SU-DHL-6 (cell line): ENCODE results near the gene PLXNB2.
A peak's percentile ranks its signal among the peaks of the same experiment; 100 is the strongest.

ENCODE experiments used
- H2AFZ ChIP-seq: fragments of 200-600 bp; sonication (generic); 2 replicates; pipeline ENCODE4 v1.6.1; 2014; ENCODE audit warnings: low read depth, mild to moderate bottlenecking, moderate library complexity, mixed read lengths, antibody characterized with exemption, low read length; ENCODE audit not compliant: severe bottlenecking
- H3F3A ChIP-seq: fragments of 200-600 bp; shearing (Covaris generic); 2 replicates; pipeline ENCODE4 v1.6.0; 2016; ENCODE audit warnings: antibody characterized with exemption, mild to moderate bottlenecking; ENCODE audit not compliant: insufficient read depth
- H3K27ac ChIP-seq: fragments of 200-600 bp; sonication (generic); 2 replicates; pipeline ENCODE4 v1.5.1; 2016; ENCODE audit warnings: low read depth, mild to moderate bottlenecking, low read length, moderate library complexity, mixed read lengths
- H3K27me3 ChIP-seq: fragments of 200-600 bp; sonication (generic), shearing (Covaris generic); 2 replicates; pipeline ENCODE4 v1.6.0; 2014; ENCODE audit warnings: mild to moderate bottlenecking, low read length
- H3K36me3 ChIP-seq: fragments of 200-600 bp; sonication (generic); 2 replicates; pipeline ENCODE4 v1.6.1; 2014; ENCODE audit warnings: mild to moderate bottlenecking, low read length, mixed read lengths
- H3K4me2 ChIP-seq: fragments of 300-600, 200-600 bp; shearing (Covaris generic), sonication (generic); 2 replicates; pipeline ENCODE4 v1.6.0; 2014; ENCODE audit warnings: low read length, low read depth, mild to moderate bottlenecking; ENCODE audit not compliant: poor library complexity, severe bottlenecking
- H3K4me3 ChIP-seq: fragments of 200-600 bp; sonication (generic); 2 replicates; pipeline ENCODE4 v1.5.1; 2014; ENCODE audit warnings: antibody characterized with exemption, low read length, mild to moderate bottlenecking, mixed read lengths; ENCODE audit not compliant: insufficient read depth, poor library complexity, severe bottlenecking
- H3K79me2 ChIP-seq: fragments of 200-600 bp; sonication (generic); 2 replicates; pipeline ENCODE4 v1.6.1; 2014; ENCODE audit warnings: mild to moderate bottlenecking, low read length, moderate library complexity; ENCODE audit not compliant: insufficient read depth
- H3K9ac ChIP-seq: fragments of 200-600 bp; sonication (generic); 2 replicates; pipeline ENCODE4 v1.7.0; 2014; ENCODE audit warnings: mild to moderate bottlenecking, low read length
- H3K9me2 ChIP-seq: fragments of 200-600 bp; sonication (generic); replicated peaks from 2 replicates; pipeline ENCODE4 v1.6.1; 2014; ENCODE audit warnings: low read length; ENCODE audit not compliant: insufficient read depth
- H3K9me3 ChIP-seq: fragments of 200-600 bp; sonication (generic); 2 replicates; pipeline ENCODE4 v1.6.1; 2014; ENCODE audit warnings: low read length, mixed read lengths; ENCODE audit not compliant: insufficient read depth
- H4K20me1 ChIP-seq: fragments of 200-600 bp; sonication (generic); 2 replicates; pipeline ENCODE4 v1.6.1; 2014; ENCODE audit warnings: low read depth, mild to moderate bottlenecking, antibody characterized with exemption, low read length, moderate library complexity, mixed read lengths
- CTCF ChIP-seq: fragments of 200-600 bp; sonication (generic); IDR thresholded peaks from one replicate; pipeline ENCODE4 v1.5.1; 2017; ENCODE audit warnings: antibody characterized with exemption, mild to moderate bottlenecking, low read length, moderate library complexity; ENCODE audit not compliant: insufficient read depth, poor library complexity, severe bottlenecking
- EZH2phosphoT487 ChIP-seq: fragments of 200-600 bp; sonication (generic), shearing (Covaris generic); conservative IDR thresholded peaks from 2 replicates; pipeline ENCODE4 v1.6.1; 2018; ENCODE audit warnings: mild to moderate bottlenecking, antibody characterized with exemption, low read length, moderate library complexity, mixed read lengths

Gene PLXNB2

GRCh38 chr22:50298937-50299784 lies 8.3 kb downstream of the PLXNB2 start:
- H3F3A ChIP-seq, result peaks cover 26% of the 10 kb centered on the region
- H3K27me3 ChIP-seq, result no peaks in the 10 kb centered on the region
- no peaks in the 10 kb centered on the region for H3K9me2 ChIP-seq
- peak overlapping the region; percentile 54 for H3K4me2 ChIP-seq
- no peaks in the 10 kb centered on the region for H3K36me3 ChIP-seq
- H3K4me3 ChIP-seq, result peak overlapping the region; percentile 39
- TF ChIP-seq CTCF (no peak), EZH2phosphoT487 (no peak)
- peak overlapping the region; percentile 65 for H3K9ac ChIP-seq
- peak overlapping the region; percentile 97 for H3K27ac ChIP-seq
- H3K9me3 ChIP-seq, result no peaks in the 10 kb centered on the region
- H4K20me1 ChIP-seq, result no peaks in the 10 kb centered on the region
- H3K79me2 ChIP-seq, result no peaks in the 10 kb centered on the region; the same call in 1 of the 2 replicates
- no peak overlapping the region for H2AFZ ChIP-seq

GRCh38 chr22:50298266-50298637 lies 9.2 kb downstream of the PLXNB2 start:
- no peaks in the 10 kb centered on the region; the same call in 1 of the 2 replicates for H3K79me2 ChIP-seq
- no peaks in the 10 kb centered on the region for H3K36me3 ChIP-seq

GRCh38 chr22:50297510-50298265 lies 9.8 kb downstream of the PLXNB2 start:
- Histone ChIP-seq H3K27ac (no peak overlapping the region), H3K36me3 (no peaks in the 10 kb centered on the region), H3K27me3 (no peaks in the 10 kb centered on the region), H3K9ac (no peak overlapping the region), H3K9me2 (no peaks in the 10 kb centered on the region), H3F3A (peaks cover 13% of the 10 kb centered on the region), H4K20me1 (no peaks in the 10 kb centered on the region), H3K9me3 (no peaks in the 10 kb centered on the region), H3K4me2 (no peak overlapping the region), H3K79me2 (no peaks in the 10 kb centered on the region; the same call in 1 of the 2 replicates), H3K4me3 (no peak overlapping the region), H2AFZ (no peak overlapping the region)
- TF ChIP-seq EZH2phosphoT487, result no peak

More at GRCh38 chr22:50298266-50298637, 9.2 kb downstream of the PLXNB2 start:
- no peak overlapping the region for H3K9ac ChIP-seq
- TF ChIP-seq EZH2phosphoT487, result no peak
- no peaks in the 10 kb centered on the region for H3K9me3 ChIP-seq
- no peak overlapping the region for H3K27ac ChIP-seq
- no peaks in the 10 kb centered on the region for H3K9me2 ChIP-seq
- H3K4me2 ChIP-seq, result no peak overlapping the region
- no peaks in the 10 kb centered on the region for H3K27me3 ChIP-seq
- H3K4me3 ChIP-seq, result no peak overlapping the region
- peaks cover 19% of the 10 kb centered on the region for H3F3A ChIP-seq
- no peaks in the 10 kb centered on the region for H4K20me1 ChIP-seq
- H2AFZ ChIP-seq, result no peak overlapping the region

- peak overlapping the region; percentile 45 for H3K27ac ChIP-seq
- H4K20me1 ChIP-seq, result no peaks in the 10 kb centered on the region
- no peak overlapping the region for H3K4me2 ChIP-seq
Measured at GRCh38 chr22:50296658-50297490, 10.6 kb downstream of the PLXNB2 start.

More at GRCh38 chr22:50296658-50297490, 10.6 kb downstream of the PLXNB2 start:
- Histone ChIP-seq H3K79me2 (no peaks in the 10 kb centered on the region; the same call in 1 of the 2 replicates), H3K9me3 (no peaks in the 10 kb centered on the region), H3K36me3 (no peaks in the 10 kb centered on the region), H3K27me3 (no peaks in the 10 kb centered on the region), H2AFZ (no peak overlapping the region), H3F3A (peaks cover 5% of the 10 kb centered on the region), H3K9me2 (no peaks in the 10 kb centered on the region), H3K4me3 (no peak overlapping the region), H3K9ac (no peak overlapping the region)
- TF ChIP-seq CTCF (no peak), EZH2phosphoT487 (no peak)
